CD4-positive, alpha-beta T cell treated with Interleukin-15 for 4 hours (primary cell): Measurements from ENCODE around the gene SKI.
"Not testable (repeated sequence)": the region's sequence is repeated elsewhere in the genome, so short reads cannot be mapped to it uniquely, and the experiment has no call there.

Experiments
- DNase-seq: peaks from one replicate; pipeline ENCODE4 v3.0.0-alpha.2; 2020; ENCODE audit warnings: low spot score

The SKI gene

DNA sequence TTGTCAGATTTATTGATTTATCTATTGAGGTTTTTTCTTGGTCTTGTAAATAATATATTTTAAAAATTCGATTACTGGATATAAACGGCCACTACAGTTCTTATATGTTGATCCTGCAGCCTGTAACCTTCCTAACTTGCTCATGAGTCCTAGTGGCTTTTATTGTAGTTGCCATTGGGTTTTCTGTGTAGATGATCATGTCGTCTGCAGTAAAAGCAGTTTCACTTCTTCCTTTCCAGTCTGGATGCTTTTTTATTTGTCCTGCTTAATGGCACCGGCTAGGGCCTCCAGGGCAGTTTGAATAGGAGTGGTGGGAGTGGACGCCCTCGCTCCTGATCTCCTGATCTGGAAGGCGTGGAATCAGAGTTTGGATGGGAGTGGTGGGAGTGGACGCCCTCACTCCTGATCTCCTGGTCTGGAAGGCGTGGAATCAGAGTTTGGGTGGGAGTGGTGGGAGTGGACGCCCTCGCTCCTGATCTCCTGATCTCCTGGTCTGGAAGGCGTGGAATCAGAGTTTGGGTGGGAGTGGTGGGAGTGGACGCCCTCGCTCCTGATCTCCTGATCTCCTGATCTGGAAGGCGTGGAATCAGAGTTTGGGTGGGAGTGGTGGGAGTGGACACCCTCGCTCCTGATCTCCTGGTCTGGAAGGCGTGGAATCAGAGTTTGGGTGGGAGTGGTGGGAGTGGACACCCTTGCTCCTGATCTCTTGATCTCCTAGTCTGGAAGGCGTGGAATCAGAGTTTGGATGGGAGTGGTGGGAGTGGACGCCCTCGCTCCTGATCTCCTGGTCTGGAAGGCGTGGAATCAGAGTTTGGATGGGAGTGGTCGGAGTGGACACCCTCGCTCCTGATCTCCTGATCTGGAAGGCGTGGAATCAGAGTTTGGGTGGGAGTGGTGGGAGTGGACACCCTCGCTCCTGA is 33.6 kb downstream of the SKI start:
- DNase-seq = not testable (repeated sequence)

DNA sequence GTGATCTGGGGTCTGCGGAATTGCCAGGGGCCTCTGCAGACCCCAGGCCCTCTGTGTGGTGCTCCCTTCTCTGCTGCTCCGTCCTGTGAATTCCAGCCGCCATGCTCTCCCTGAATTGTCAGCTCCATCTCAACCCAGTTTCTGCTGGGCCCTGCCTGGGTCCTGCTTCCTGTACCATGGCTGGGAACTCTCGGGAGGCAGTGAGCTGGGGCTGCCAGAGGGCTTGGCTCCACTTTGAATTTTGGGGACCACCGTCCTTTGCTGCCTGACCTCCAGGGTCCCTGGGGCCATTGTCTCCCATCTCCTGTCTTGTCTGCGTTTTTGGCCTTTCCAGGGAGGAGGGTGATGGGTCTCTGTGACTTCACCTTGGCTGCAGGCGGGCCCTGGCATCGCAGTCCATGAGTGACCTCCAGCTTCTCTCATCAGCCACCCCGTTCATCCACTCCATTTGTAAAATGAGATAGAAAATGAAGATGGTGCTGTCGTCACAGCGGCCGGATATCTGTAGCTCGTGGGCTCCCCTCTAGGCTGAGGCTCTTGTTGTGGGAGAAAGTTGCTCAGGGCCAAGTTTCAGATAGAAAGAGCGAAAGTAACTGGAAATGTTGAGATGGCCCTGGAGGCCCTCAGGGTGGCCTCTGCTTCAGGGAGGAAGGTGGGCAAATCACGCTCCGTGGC is 38.3 kb downstream of the SKI start:
- no peak for DNase-seq

DNA sequence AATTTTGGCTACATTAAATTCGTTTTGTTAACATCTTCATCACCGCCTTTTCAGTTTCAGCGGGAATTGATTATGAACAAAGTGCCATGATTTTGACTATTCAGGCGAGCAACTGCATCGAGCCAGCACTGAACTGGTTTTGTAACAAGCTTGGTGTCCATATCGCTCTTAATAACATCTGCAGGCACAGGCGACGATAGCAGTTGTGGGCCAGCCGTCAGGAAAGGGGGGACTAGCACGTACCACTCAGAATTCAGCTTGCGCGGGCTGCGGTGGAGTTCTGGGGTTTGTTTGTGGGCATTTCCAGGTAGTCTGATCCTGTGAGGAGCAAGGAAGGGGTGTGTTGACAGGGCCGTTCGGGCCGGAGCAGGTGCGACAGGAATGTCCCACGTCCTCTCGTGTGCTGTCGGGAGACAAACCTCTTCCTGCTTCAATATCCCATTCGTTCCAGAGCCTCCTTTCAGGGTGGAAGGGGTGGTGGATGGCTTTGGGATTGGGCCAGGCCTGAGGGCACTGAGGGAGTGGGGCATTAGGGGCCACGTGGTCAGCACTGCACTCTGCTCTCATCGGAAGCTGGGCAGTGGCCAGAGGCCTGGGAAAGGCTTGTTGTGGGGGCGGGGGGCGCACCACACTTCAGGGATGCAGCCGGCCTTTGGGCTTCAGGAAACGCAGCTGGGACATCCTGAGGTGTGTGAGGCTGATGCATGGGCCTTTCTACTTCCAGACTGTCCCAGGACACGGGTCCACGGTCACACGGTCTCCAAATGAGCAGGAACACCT is 39.1 kb downstream of the SKI start:
- no peak for DNase-seq

DNA sequence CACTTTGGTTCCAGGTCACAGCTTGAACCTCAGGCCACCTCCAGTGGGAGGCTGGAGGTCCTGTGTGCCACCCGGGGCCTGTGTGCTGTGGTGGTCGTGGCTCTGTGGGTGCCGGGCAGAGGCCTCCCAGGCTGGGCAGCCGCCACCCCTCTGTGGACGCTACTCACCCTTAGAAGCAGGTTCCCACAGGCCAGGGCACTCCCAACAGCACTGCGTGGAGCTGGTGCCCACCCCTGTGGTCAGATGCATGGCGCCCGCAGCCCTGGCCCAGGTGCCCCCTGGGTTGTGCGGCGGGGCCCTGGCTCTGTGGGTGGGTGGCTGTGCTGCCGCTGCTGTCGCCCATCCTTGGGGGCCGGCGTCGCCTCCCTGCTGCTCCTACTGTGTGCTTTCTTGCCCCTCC is 39.7 kb downstream of the SKI start:
- no peak for DNase-seq

DNA sequence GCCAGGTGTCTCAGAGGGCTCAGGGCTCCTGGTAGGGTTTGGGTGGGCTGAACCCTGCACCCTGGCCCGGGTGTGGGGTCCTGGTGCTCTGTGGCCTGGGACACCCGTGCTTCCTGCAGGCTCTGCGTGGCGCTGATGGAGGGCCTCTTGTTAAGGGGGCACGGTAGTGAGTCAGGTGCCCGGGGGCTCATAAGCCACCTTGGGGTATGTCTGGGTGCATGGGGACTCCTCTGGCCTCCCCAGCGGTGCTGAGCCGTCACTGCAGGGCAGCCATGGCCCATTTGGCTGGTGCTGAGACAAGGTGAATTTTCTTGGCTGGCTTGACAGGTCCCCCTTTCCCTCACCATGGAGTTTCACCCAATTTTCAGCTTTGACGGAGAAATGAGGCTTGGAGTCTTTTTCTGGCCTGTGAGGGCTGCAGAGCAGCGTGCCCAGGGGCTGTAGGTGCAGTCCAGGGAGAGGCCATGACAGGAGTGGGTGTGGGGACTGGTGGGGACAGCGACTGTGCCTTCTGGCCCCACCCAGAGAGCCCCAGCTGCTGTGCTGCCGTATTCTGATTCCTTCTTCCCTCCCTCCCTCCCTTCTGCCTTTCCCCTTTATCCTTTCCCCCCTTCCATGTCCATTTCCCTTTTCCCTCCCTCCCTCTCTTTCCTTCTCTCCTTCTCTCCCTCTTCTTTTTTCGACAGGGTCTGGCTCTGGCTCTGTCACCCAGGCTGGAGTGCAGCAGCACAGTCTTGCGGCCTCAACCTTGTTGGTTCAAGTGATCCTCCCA is 40.4 kb downstream of the SKI start:
- no peak for DNase-seq

DNA sequence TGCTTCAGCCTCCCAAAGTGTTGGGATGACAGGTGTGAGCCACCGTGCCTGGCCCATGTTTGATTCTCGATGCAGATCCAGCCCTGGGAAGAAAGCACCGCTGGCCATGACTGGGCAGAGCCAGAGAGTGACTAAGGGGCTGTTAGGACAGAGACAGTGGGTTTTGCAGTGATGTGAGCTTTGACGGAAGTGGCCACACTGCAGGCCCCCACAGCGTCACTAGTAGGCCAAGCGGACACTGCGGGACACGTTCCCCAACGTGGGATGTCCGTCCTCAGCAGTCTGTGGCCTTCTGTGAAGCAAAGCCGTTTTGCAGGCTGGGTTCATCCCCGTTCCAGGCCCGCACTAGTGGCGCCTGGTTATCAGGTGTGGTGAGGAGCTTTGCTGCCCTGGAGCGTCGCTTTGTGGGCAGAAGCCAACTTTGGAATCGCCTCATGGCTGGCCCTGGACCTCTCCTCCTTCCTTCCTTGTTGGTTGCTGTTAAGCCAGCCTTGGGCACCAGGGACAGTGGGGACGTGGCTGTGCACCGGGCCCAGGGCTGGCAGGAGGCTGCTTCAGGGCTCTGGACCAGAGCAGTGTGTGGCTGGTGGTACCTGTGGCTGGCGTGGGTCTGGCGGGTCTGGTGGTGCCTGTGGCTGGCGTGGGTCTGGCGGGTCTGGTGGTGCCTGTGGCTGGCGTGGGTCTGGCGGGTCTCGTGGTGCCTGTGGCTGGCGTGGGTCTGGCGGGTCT is 41.2 kb downstream of the SKI start:
- DNase-seq = no peak

DNA sequence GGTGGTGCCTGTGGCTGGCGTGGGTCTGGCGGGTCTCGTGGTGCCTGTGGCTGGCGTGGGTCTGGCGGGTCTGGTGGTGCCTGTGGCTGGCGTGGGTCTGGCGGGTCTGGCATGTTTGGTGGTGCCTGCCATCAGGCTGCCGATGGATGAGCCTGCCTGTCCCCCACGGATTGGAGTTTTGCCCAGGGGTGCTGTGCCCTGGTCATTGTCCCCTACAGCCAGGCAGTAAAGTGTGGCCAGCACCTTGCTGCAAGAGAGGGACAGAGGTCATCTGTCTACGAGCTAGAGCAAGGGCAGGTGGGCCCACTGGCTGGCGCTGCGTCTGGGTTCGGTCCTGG is 41.8 kb downstream of the SKI start:
- DNase-seq = no peak

DNA sequence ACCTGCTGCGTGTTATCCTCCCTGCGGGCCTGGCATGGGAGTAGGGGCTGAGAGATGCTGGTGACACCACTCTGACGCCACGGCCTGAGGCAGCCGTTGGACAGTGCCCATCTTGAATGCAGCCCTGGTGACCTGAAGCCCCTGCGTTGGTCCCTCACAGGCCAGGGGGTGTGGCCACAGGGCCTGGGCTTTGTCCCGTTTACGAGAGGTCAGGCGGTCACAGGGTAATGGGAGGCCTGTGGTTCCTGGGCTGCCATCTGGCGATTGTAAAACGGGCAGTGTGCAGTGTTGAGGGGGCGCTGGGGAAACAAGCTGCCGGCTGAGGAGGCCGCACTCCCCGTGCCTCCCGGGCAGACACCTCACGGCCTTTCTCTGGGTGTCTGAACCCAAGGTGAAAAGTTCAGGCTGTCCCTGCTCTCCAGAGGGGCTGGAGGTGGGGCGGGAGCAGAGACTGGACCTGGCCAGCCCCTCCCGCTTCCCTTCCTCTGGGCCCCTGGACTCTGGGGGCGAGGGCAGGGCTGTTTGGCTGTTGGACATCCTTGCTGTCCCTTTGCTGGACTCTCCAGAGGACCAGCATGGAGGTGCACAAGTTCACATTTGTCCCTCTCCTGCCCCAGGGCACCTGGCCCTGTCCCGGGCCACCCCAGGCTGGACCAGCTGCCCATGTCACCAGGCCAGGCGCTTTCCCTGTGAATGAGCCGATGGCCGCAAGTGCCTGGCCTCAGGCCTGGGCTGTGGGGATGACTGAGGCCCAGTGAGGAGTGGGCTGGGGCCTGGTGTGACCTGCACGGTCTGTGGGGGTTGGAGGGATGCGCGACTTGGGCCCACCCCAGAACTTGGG is 42.4 kb downstream of the SKI start:
- DNase-seq = no peak

DNA sequence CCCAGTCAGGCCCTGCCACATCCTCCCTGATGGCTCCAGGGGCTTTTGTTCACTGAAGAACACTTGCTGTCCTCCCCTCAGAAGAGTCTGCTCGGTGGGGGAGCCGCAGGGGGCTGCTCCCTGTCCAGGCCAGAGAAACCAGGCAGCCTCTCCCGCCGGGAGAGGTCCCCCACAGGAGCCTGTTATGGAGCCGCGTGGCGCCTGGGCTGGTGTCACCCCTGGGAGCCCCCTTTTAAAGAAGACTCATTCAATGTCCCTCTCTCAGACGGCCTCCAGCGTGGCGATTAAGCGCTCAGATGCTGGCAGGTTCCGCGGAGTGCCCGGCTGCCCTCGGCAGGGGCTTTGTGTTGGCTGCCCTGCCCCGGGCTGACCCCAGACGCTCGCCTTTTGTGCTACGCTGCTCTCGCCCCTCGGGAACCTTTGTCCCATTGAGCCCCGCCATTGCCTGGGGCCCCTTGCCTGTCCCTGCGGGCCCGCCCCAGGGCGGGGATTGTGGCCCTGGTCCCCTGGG is 43.1 kb downstream of the SKI start:
- no peak for DNase-seq

DNA sequence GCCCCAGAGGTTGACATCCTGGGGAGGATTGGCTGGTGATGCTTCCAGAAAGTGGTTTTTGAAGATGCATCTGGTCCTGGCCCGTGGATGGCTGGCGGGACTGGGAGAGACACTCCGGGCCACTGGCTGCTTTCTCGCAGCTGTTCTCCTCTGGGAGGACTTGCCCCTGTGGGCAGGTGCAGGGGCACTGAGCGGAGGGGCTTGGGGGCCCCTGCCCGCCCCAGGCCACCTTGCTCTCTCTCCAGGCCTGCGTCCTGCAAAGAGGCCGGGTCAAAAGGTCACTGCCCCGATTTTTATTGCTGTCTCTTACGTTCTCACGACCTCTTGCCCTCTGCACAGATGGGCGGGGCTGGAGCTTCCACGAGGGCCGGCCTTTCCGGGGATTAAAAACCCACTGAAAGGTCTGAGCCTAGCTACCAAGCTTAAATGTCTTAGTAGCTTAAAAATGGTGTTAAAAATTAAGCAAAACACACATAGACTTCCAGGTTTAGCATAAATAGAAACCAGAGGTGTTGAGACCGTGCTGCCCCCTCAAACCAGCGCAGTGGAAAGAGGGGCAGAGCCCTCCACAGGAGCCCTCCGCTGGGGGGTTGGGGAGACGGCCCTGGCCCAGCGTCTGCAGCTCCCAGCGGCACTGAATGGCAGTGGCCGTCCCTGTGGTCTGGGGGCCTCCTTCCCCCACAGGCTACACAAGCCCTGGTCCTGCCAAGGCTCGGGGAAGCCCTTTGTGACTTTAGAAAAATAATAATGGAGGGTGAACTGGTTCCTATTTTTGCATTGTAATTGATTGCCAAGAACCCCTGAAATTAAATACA is 43.9 kb downstream of the SKI start:
- DNase-seq = no peak

DNA sequence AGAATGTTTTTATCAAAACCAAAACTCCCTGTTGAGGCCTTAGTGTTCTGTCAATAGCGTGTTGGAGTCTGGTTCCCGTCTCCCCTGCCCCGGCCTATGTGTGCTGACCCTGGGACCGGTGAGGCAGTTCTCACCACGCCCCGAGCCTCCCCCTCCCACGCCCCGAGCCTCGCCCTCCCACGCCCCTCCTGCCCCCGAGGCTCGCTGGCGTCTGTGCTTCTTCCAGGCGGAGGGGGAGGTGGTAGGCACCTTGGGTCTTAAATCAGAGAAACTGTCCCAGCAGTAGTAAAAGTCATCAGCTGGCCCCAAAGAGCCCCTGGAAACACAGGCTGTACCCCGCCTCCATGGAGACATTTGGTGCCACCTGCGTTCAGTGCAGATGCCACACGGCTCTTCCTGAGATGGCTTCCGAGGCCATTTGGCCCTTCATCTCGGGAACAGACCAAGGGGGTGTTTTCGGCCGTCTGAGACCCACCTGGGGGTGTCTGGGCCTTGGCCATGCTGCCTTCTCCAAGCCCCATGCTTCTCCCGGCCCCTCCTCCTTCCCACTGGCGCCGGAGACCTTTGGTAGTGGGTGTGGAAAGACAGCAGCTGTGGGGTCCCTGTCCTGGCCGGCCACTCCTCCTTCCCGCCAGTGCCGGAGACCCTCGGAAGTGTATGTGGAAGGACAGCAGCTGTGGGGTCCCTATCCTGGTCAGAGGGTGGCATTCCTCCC is 44.7 kb downstream of the SKI start:
- no peak for DNase-seq

DNA sequence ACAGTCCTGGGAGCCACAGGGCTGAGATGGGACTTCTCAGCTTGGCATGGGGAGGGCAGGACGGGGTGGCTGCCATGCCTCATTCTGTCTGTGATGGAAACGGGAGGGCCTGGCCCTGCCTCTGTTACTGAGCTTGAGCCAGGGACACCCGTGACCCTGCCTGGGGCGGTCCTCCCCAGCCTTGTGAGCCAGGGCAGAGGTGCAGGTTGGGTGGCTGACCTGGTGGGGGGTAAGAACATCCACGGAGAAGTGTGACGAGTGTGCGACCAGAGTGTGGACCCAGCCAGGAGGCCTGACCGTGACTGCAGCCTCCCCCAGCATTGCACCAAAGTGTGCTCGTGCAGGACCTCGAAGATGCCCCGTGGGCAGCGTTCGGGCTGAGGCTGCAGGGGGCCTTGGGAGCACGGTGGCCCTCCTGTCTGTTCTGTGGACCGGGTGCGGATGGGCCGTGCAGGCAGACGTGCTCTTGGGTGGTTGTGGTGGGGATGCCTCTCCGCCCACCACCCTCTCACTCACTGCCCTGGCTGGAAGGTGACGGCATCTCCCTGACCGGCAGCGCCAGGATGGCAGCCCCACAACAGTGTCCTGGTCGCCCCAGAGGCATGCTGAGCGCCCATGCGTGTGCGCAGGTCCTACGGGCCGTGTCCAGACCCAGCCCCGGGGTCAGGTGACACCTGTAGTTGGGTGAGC is 45.4 kb downstream of the SKI start:
- DNase-seq = no peak

DNA sequence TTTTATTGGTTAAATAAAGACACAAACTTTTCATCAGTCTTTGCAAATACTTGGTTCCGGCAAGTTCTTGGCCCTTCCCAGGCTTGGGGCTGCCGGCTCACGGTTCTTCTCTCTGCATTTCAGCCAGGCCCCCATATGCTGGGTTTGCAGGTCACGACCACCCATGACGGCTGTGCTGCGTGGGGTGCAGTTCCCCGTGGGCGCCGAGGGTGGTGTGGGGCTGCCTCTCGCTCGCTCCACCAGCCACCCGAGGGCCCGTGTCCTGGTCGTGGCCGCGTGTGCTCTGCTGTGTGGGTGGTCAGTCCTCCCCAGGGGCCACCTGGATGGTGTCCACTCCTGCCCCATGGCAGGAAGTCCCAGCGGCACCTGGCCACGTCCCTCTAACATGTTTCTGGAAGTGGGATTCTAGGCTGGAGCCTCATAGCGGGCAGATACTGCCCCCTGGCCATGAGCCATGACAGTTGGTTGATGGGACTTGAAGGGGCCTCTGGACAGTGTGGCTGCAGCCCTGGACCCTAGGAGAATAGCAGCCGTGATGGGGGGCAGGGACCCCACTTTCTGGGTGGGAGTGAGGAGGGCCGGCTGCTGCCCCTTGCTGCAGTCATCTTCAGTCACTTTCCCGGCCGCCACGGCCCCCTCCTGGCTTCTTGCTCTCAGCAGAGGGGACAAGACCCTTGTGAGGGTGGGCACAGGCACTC is 46.3 kb downstream of the SKI start:
- no peak for DNase-seq

DNA sequence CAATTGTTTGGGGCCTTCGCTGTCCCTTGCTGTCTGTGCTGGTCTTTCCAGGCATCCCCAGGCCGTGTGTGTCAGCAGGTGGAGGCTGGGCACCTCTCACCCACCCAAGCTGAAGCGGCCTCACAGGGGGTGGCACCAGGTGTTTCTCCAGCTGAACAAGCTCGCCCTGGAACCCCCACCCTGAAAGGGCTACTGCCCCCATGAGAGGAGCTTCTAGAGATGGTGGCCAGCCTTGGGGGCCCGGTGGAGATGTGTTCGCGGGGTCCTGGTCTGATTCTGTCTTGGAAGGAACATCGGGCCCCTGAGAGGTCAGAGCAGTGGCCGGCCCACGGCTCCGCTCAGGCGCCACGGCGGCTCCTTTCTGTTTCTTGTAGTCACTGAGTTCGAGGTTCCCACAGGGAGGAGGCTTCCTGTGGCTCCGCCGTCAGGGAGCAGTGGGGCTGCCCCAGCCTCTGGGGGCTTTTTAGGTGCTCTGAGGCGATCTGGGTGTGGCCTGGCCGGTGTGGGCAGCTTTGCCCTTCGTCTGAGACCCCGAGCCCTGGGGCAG is 46.9 kb downstream of the SKI start:
- DNase-seq = no peak

DNA sequence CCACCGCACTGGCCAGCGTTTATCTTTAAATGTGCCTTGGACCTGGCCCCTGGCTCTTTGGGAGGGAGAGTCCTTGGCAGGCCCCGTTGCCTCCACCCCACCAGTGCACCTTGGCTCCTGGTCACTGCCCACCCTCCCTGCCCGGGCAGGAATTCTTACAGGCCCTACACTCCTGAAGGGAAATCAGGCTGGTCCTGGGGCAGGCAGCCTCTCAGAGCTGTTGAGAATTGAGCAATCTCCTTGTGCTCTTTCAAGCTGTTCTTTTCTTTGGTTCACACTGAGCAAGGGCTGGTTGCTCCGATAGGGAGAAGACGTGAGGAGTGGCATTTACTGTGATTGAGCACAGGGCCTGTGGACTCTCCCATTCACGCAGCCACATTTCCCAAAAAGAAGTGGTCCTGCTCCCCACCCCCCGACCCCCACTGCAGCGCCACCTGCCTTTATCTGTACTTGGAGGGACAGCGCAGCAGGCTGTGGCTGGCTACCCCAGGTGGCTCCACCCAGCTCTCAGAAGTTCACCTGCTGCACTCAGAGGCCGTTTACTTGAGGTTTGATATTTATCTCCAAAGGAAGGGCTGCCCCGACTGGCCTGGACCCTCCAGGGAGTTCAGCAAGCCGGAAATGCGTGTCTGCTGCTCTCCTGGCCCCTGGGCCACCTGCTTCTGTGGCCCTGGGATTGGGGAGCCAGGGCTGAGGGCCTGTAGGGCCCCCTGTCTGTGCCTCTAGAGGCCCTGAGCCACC is 47.8 kb downstream of the SKI start:
- DNase-seq = no peak

DNA sequence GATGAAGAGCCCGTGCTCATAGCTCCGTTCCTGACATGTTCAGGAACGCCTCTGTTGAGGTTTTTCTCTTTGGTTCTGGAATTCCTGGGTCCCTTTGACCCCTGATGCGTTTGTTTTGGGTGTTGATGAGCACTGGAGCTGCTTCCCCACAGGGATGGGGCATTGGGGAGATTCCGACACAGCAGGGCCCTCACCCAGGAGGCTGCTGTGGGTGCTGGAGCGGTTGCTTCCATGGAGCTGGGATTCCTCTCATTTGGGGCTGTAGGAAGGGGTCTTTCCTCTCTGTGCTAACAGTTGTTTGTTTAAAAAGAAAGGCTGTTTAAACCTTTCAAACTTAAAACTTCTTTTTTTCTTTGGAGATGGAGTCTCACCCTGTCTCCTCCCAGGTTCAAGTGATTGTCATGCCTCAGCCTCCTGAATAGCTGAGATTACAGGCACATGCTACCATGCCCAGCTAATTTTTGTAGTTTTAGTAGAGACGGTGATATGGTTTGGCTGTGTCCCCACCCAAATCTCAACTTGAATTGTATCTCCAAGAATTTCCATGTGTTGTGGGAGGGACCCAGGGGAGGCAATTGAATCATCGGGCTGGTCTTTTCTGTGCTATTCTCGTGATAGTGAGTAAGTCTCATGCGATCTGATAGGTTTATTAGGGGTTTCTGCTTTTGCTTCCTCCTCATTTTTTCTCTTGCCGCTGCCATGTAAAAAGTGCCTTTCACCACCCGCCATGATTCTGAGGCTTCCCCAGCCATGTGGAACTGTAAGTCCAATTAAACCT is 48.9 kb downstream of the SKI start:
- no peak for DNase-seq
